GM18507 (cell line): ENCODE results near the gene CHST6.
"Not testable (repeated sequence)": the region's sequence is repeated elsewhere in the genome, so short reads cannot be mapped to it uniquely, and the experiment has no call there.

Experiments
- DNase-seq: peaks from one replicate; pipeline ENCODE4 v3.0.0; 2011; ENCODE audit warnings: low read depth; ENCODE audit not compliant: insufficient read length; ENCODE audit errors: extremely low spot score
- FAIRE-seq: peaks from 2 replicates; lab custom pipeline; 2011; peaks lifted over from hg19 to GRCh38; lab: Jason Lieb, UNC

CHST6 gene

GRCh38 chr16:75506574-75506973 lies 11.3 kb upstream of the CHST6 start:
- FAIRE-seq, result no peak

GRCh38 chr16:75506107-75506506 lies 10.9 kb upstream of the CHST6 start:
- FAIRE-seq (no peak), DNase-seq (no peak)

More at GRCh38 chr16:75506574-75506973, 11.3 kb upstream of the CHST6 start:
- DNase-seq, result no peak

GRCh38 chr16:75503801-75504200 lies 8.6 kb upstream of the CHST6 start:
- FAIRE-seq (no peak), DNase-seq (no peak)

GRCh38 chr16:75502916-75503605 lies 7.8 kb upstream of the CHST6 start:
- DNase-seq (no peak), FAIRE-seq (no peak)

- not testable (repeated sequence) for DNase-seq, FAIRE-seq
Observed at GRCh38 chr16:75501820-75502219, 6.6 kb upstream of the CHST6 start.

GRCh38 chr16:75501359-75501758 lies 6.1 kb upstream of the CHST6 start:
- no peak for FAIRE-seq
- DNase-seq, result no peak

GRCh38 chr16:75498605-75499322 lies 3.5 kb upstream of the CHST6 start:
- not testable (repeated sequence) for FAIRE-seq, DNase-seq

GRCh38 chr16:75497558-75497957 lies 2.3 kb upstream of the CHST6 start:
- DNase-seq (no peak), FAIRE-seq (no peak)

GRCh38 chr16:75494661-75495075 lies 573 bp downstream of the CHST6 start:
- FAIRE-seq (no peak), DNase-seq (no peak)

- DNase-seq, result no peak
Observed at GRCh38 chr16:75494184-75494583, 1.1 kb downstream of the CHST6 start.

GRCh38 chr16:75491876-75492275 lies 3.4 kb downstream of the CHST6 start:
- FAIRE-seq, result no peak
- no peak for DNase-seq

More at GRCh38 chr16:75494184-75494583, 1.1 kb downstream of the CHST6 start:
- no peak for FAIRE-seq

GRCh38 chr16:75488322-75488721 lies 6.9 kb downstream of the CHST6 start:
- FAIRE-seq, result no peak
- no peak for DNase-seq

GRCh38 chr16:75486676-75487313 lies 8.4 kb downstream of the CHST6 start:
- FAIRE-seq (no peak), DNase-seq (no peak)

GRCh38 chr16:75486014-75486675 lies 9.1 kb downstream of the CHST6 start:
- FAIRE-seq (no peak), DNase-seq (no peak)

- no peak for DNase-seq
- FAIRE-seq, result peak; percentile 21
Observed at GRCh38 chr16:75485230-75486013, 9.8 kb downstream of the CHST6 start.

- FAIRE-seq, result no peak
- no peak for DNase-seq
Observed at GRCh38 chr16:75483222-75483621, 12.0 kb downstream of the CHST6 start.

- FAIRE-seq, result no peak
- DNase-seq, result no peak
Observed at GRCh38 chr16:75482434-75483205, 12.6 kb downstream of the CHST6 start.

- FAIRE-seq, result no peak
- no peak for DNase-seq
Observed at GRCh38 chr16:75481475-75481874, 13.8 kb downstream of the CHST6 start.
